ENCODE results near the gene PLLP.

DNA sequence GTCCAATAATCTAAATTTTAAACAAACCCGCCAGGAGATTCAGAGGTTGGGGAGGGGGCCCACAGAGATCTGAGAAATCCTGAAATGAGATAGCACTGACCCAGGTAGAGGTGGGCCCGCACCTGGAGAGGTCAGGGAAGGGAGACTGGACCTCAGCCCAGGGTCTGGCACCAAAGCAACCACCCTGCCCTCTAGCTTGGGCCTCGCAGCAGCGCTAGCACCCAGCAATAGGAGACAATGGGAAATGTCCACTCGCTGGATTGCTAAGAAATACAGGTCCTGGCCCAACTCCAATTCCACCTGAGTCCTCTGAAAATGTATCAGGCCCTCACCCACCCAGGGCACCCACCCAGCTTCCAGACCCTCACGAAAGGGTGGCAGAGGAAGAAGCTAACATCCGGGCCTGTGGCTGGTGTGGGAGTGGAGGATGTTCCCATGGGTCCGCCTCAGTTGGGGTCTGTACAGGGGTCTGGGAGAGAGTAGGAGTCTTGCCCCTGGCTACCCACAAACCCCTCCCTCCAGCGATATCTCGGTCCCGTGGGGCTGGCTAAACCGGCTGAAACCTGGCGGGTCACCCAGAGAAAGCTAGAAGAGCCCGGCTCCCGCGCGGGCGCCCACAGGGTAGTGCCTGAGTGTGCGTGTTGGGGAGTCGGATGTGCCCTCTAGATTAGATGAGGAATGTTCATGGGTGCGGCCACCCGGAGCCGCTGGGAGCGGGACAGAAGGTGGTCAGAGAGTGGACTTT, 1.1 kb downstream of the PLLP start:
- TF ChIP-seq RHOXF2B (CRISPR knock-in tag; conservative IDR thresholded peaks at IDR 0.05) (no peak), ZNF24 (IDR thresholded peaks at IDR 0.05) (no peak), POLR2A (conservative IDR thresholded peaks at IDR 0.05) (no peak), FOXA3 (CRISPR knock-in tag; conservative IDR thresholded peaks at IDR 0.05 in 1 of 2, IDR thresholded peaks at IDR 0.05 in 1 of 2) (no peak)

All from K562 (cell line).